Skeletal muscle cell (primary cell): ENCODE data around the gene RXRG.

ENCODE experiments used
- DNase-seq: peaks from one replicate; pipeline ENCODE4 v3.0.0-alpha.2; 2010; ENCODE audit warnings: low read depth
- H3K4me3 ChIP-seq: 2 replicates; pipeline ENCODE4 v1.5.1; 2011; ENCODE audit warnings: low read depth, mild to moderate bottlenecking, control low read depth, low read length, moderate library complexity

Gene RXRG

GRCh38 chr1:165381745-165382505 lies 63.0 kb downstream of the RXRG start:
- DNase-seq, result no peak

GRCh38 chr1:165376811-165377311 lies 68.1 kb downstream of the RXRG start:
- H3K4me3 ChIP-seq, result peak overlapping the region; percentile 33
- DNase-seq, result peak; percentile 4

More at GRCh38 chr1:165381745-165382505, 63.0 kb downstream of the RXRG start:
- no peak overlapping the region for H3K4me3 ChIP-seq

- DNase-seq, result peak; percentile 84
These were observed 68.7 kb downstream of the RXRG start for GRCh38 chr1:165376041-165376810.

GRCh38 chr1:165375623-165376022 lies 69.3 kb downstream of the RXRG start:
- H3K4me3 ChIP-seq, result peak overlapping the region; percentile 33

More at GRCh38 chr1:165376041-165376810, 68.7 kb downstream of the RXRG start:
- peak overlapping the region; percentile 33 for H3K4me3 ChIP-seq

GRCh38 chr1:165371588-165372225 lies 73.2 kb downstream of the RXRG start:
- no peak overlapping the region for H3K4me3 ChIP-seq
- DNase-seq, result no peak

More at GRCh38 chr1:165375623-165376022, 69.3 kb downstream of the RXRG start:
- DNase-seq, result no peak

- DNase-seq, result no peak
- H3K4me3 ChIP-seq, result no peak overlapping the region
These were observed 75.6 kb downstream of the RXRG start for GRCh38 chr1:165369255-165369848.

GRCh38 chr1:165367375-165367993 lies 77.4 kb downstream of the RXRG start:
- DNase-seq, result peak; percentile 22
- no peak overlapping the region for H3K4me3 ChIP-seq

- no peak overlapping the region for H3K4me3 ChIP-seq
- no peak for DNase-seq
These were observed 79.6 kb downstream of the RXRG start for GRCh38 chr1:165365341-165365740.

- H3K4me3 ChIP-seq, result no peak overlapping the region
- DNase-seq, result no peak
These were observed 80.3 kb downstream of the RXRG start for GRCh38 chr1:165364568-165365133.

GRCh38 chr1:165356876-165357275 lies 88.0 kb downstream of the RXRG start:
- no peak overlapping the region for H3K4me3 ChIP-seq
- DNase-seq, result no peak

- no peak for DNase-seq
- H3K4me3 ChIP-seq, result peak within 1 kb of the TSS; percentile 17
These were observed 88.7 kb downstream of the RXRG start, which contains the start of gene LMX1A for GRCh38 chr1:165355977-165356811. Gene LMX1A, minus strand, starts transcription at chr1:165356715. Its CDS starts 1,156 bp downstream, at chr1:165355559.

- H3K4me3 ChIP-seq, result no peak overlapping the region
- DNase-seq, result no peak
These were observed 89.6 kb downstream of the RXRG start for GRCh38 chr1:165355139-165355976.

GRCh38 chr1:165354739-165355138 lies 90.2 kb downstream of the RXRG start:
- H3K4me3 ChIP-seq, result no peak overlapping the region
- no peak for DNase-seq

GRCh38 chr1:165353731-165354671 lies 90.9 kb downstream of the RXRG start:
- H3K4me3 ChIP-seq, result no peak overlapping the region
- no peak for DNase-seq

GRCh38 chr1:165352442-165353293 lies 92.3 kb downstream of the RXRG start:
- no peak for DNase-seq
- H3K4me3 ChIP-seq, result no peak overlapping the region
